ENCODE data around the gene DCANP1. TPM values are rescaled to one million over a fixed set of nuclear protein-coding genes. Genes with fewer than 3 reads are reported as not detected.

The DCANP1 gene
- total and polyA plus RNA-seq, 2 of the 13 experiments (the other 11 are each of a cell fraction or from before 2014, with no cell fraction given): not detected

DNA sequence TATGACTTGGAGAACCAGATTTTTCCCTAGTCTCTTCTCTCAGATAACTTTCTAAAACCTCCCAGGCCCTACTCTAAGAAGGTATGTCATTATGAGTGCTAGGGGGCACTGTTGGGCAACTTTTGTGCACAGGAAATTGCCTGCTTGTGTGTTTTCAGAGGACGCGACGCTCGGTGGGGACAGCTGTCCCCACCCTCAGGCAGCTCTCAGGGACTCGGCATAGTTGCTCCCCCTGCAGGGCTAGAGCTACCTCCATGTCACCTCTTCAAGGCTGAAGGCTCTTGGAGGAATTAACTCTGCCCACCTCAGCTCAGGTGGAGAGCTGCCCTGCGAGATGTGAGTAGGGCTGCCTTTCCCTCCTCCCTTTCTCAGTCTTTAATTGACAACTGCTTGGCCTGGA lies 15.2 kb upstream of the DCANP1 start (continued):
- TF ChIP-seq, protein P1, sequence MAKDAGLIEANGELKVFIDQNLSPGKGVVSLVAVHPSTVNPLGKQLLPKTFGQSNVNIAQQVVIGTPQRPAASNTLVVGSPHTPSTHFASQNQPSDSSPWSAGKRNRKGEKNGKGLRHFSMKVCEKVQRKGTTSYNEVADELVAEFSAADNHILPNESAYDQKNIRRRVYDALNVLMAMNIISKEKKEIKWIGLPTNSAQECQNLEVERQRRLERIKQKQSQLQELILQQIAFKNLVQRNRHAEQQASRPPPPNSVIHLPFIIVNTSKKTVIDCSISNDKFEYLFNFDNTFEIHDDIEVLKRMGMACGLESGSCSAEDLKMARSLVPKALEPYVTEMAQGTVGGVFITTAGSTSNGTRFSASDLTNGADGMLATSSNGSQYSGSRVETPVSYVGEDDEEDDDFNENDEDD (CRISPR knock-in tag; IDR thresholded peaks at IDR 0.05; ENCODE audit: borderline replicate concordance): peak; percentile 33; the same call in 1 of the 2 replicates
- TF ChIP-seq SMC3 (IDR thresholded peaks at IDR 0.05; ENCODE audit: low read length): peak; percentile 61
- TF ChIP-seq ZNF614 (CRISPR knock-in tag; IDR thresholded peaks at IDR 0.05; ENCODE audit: borderline replicate concordance): no peak
- TF ChIP-seq RXRB (CRISPR knock-in tag; IDR thresholded peaks at IDR 0.05; ENCODE audit: borderline replicate concordance): 0 out of 2 replicates have a peak, but pooled peaks have one; percentile 12
- TF ChIP-seq NR1H2 (CRISPR knock-in tag; IDR thresholded peaks at IDR 0.05; ENCODE audit: borderline replicate concordance, low read depth): no peak
- TF ChIP-seq ZSCAN9 (CRISPR knock-in tag; IDR thresholded peaks at IDR 0.05; ENCODE audit: borderline replicate concordance): 0 out of 2 replicates have a peak, but pooled peaks have one; percentile 29
- TF ChIP-seq ZNF326 (CRISPR knock-in tag; IDR thresholded peaks at IDR 0.05; ENCODE audit: borderline replicate concordance): no peak
- no peak for TF ChIP-seq KAT7 (CRISPR knock-in tag; IDR thresholded peaks at IDR 0.05; ENCODE audit: borderline replicate concordance)
- TF ChIP-seq ZBTB38 (CRISPR knock-in tag; IDR thresholded peaks at IDR 0.05): no peak
- TF ChIP-seq GABPB1 (CRISPR knock-in tag; IDR thresholded peaks at IDR 0.05): peak; percentile 30; the same call in 1 of the 2 replicates
- TF ChIP-seq ZNF331 (CRISPR knock-in tag; IDR thresholded peaks at IDR 0.05): 0 out of 2 replicates have a peak, but pooled peaks have one; percentile 14
- no peak for TF ChIP-seq RARG (CRISPR knock-in tag; IDR thresholded peaks at IDR 0.05; ENCODE audit: low read depth)
- peak; percentile 36; the same call in 1 of the 2 replicates for TF ChIP-seq CEBPG (CRISPR knock-in tag; IDR thresholded peaks at IDR 0.05)
- no peak for TF ChIP-seq KDM3A (CRISPR knock-in tag; IDR thresholded peaks at IDR 0.05; ENCODE audit: low read depth)
- TF ChIP-seq, protein P2, sequence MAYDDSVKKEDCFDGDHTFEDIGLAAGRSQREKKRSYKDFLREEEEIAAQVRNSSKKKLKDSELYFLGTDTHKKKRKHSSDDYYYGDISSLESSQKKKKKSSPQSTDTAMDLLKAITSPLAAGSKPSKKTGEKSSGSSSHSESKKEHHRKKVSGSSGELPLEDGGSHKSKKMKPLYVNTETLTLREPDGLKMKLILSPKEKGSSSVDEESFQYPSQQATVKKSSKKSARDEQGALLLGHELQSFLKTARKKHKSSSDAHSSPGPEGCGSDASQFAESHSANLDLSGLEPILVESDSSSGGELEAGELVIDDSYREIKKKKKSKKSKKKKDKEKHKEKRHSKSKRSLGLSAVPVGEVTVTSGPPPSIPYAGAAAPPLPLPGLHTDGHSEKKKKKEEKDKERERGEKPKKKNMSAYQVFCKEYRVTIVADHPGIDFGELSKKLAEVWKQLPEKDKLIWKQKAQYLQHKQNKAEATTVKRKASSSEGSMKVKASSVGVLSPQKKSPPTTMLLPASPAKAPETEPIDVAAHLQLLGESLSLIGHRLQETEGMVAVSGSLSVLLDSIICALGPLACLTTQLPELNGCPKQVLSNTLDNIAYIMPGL (CRISPR knock-in tag; IDR thresholded peaks at IDR 0.05; ENCODE audit: borderline replicate concordance in 1 of 2, low read depth in 1 of 2): peak in 1 of 2 experiments; percentile 50; a peak in 1 of 4 replicates
- TF ChIP-seq ZNF564 (CRISPR knock-in tag; IDR thresholded peaks at IDR 0.05): no peak
- no peak for TF ChIP-seq SOX5 (CRISPR knock-in tag; IDR thresholded peaks at IDR 0.05; ENCODE audit: borderline replicate concordance)
- TF ChIP-seq, protein P3, sequence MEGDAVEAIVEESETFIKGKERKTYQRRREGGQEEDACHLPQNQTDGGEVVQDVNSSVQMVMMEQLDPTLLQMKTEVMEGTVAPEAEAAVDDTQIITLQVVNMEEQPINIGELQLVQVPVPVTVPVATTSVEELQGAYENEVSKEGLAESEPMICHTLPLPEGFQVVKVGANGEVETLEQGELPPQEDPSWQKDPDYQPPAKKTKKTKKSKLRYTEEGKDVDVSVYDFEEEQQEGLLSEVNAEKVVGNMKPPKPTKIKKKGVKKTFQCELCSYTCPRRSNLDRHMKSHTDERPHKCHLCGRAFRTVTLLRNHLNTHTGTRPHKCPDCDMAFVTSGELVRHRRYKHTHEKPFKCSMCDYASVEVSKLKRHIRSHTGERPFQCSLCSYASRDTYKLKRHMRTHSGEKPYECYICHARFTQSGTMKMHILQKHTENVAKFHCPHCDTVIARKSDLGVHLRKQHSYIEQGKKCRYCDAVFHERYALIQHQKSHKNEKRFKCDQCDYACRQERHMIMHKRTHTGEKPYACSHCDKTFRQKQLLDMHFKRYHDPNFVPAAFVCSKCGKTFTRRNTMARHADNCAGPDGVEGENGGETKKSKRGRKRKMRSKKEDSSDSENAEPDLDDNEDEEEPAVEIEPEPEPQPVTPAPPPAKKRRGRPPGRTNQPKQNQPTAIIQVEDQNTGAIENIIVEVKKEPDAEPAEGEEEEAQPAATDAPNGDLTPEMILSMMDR (CRISPR knock-in tag; IDR thresholded peaks at IDR 0.05): peak; percentile 65
- TF ChIP-seq, protein P4, sequence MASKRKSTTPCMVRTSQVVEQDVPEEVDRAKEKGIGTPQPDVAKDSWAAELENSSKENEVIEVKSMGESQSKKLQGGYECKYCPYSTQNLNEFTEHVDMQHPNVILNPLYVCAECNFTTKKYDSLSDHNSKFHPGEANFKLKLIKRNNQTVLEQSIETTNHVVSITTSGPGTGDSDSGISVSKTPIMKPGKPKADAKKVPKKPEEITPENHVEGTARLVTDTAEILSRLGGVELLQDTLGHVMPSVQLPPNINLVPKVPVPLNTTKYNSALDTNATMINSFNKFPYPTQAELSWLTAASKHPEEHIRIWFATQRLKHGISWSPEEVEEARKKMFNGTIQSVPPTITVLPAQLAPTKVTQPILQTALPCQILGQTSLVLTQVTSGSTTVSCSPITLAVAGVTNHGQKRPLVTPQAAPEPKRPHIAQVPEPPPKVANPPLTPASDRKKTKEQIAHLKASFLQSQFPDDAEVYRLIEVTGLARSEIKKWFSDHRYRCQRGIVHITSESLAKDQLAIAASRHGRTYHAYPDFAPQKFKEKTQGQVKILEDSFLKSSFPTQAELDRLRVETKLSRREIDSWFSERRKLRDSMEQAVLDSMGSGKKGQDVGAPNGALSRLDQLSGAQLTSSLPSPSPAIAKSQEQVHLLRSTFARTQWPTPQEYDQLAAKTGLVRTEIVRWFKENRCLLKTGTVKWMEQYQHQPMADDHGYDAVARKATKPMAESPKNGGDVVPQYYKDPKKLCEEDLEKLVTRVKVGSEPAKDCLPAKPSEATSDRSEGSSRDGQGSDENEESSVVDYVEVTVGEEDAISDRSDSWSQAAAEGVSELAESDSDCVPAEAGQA (IDR thresholded peaks at IDR 0.05; ENCODE audit: low read depth): no peak
- TF ChIP-seq, protein P4 (CRISPR knock-in tag; IDR thresholded peaks at IDR 0.05; ENCODE audit: borderline replicate concordance): no peak
- peak; percentile 95 for TF ChIP-seq XRCC5 (optimal IDR thresholded peaks at IDR 0.05; ENCODE audit: low read length)

Data from HepG2 (cell line).